ENCODE measurements around the gene EPS15. TPM values are rescaled to one million over a fixed set of nuclear protein-coding genes. Genes with fewer than 3 reads are reported as not detected.
"Not testable (repeated sequence)": the region's sequence is repeated elsewhere in the genome, so short reads cannot be mapped to it uniquely, and the experiment has no call there.

EPS15 gene
- total RNA-seq, 1 donor from 2014 or later: 40.5 TPM

GRCh38 chr1:51432146-51432545 is 86.9 kb downstream of the EPS15 start:
- DNase-seq (ENCODE audit: low read depth, low spot score): no peak

- no peak for DNase-seq (ENCODE audit: low read depth, low spot score)
Measured at GRCh38 chr1:51427438-51427837, 91.6 kb downstream of the EPS15 start.

- no peak for DNase-seq (ENCODE audit: low read depth, low spot score)
Measured at GRCh38 chr1:51425955-51426354, 93.1 kb downstream of the EPS15 start.

GRCh38 chr1:51425273-51425672 is 93.8 kb downstream of the EPS15 start:
- DNase-seq (ENCODE audit: low read depth, low spot score): no peak

- DNase-seq (ENCODE audit: low read depth, low spot score): no peak
Measured at GRCh38 chr1:51423073-51423821, 95.8 kb downstream of the EPS15 start.

- DNase-seq (ENCODE audit: low read depth, low spot score): no peak
Measured at GRCh38 chr1:51422367-51423072, 96.5 kb downstream of the EPS15 start.

GRCh38 chr1:51421964-51422363 is 97.1 kb downstream of the EPS15 start:
- no peak for DNase-seq (ENCODE audit: low read depth, low spot score)

- no peak for DNase-seq (ENCODE audit: low read depth, low spot score)
Measured at GRCh38 chr1:51420867-51421627, 98.0 kb downstream of the EPS15 start.

GRCh38 chr1:51418384-51418959 is 100.6 kb downstream of the EPS15 start:
- DNase-seq (ENCODE audit: low read depth, low spot score): no peak

GRCh38 chr1:51417496-51418383 is 101.3 kb downstream of the EPS15 start:
- no peak for DNase-seq (ENCODE audit: low read depth, low spot score)

GRCh38 chr1:51416910-51417309 is 102.2 kb downstream of the EPS15 start:
- DNase-seq (ENCODE audit: low read depth, low spot score): no peak

- DNase-seq (ENCODE audit: low read depth, low spot score): no peak
Measured at GRCh38 chr1:51415963-51416362, 103.1 kb downstream of the EPS15 start.

- no peak for DNase-seq (ENCODE audit: low read depth, low spot score)
Measured at GRCh38 chr1:51414811-51415210, 104.3 kb downstream of the EPS15 start.

- not testable (repeated sequence) for DNase-seq (ENCODE audit: low read depth, low spot score)
Measured at GRCh38 chr1:51411820-51412219, 107.2 kb downstream of the EPS15 start.

GRCh38 chr1:51410568-51411460 is 108.3 kb downstream of the EPS15 start:
- DNase-seq (ENCODE audit: low read depth, low spot score): no peak

- not testable (repeated sequence) for DNase-seq (ENCODE audit: low read depth, low spot score)
Measured at GRCh38 chr1:51409755-51410541, 109.1 kb downstream of the EPS15 start.

- DNase-seq (ENCODE audit: low read depth, low spot score): no peak
Measured at GRCh38 chr1:51392241-51392640, 126.8 kb downstream of the EPS15 start.

- DNase-seq (ENCODE audit: low read depth, low spot score): not testable (repeated sequence)
Measured at GRCh38 chr1:51390641-51391040, 128.4 kb downstream of the EPS15 start.

- not testable (repeated sequence) for DNase-seq (ENCODE audit: low read depth, low spot score)
Measured at GRCh38 chr1:51387288-51387687, 131.8 kb downstream of the EPS15 start.

Data from pulmonary artery endothelial cell (primary cell).